ENCODE results near the gene NUP98. TPM values are rescaled to one million over a fixed set of nuclear protein-coding genes. Genes with fewer than 3 reads are reported as not detected.

The NUP98 gene
- total RNA-seq, 2 donors from 2014 or later: 135 to 216 TPM

GRCh38 chr11:3745161-3745560 lies 52.2 kb downstream of the NUP98 start:
- Histone ChIP-seq H3K27me3 (replicated peaks; ENCODE audit: insufficient read depth) (no peaks in the 10 kb centered on the region), H3K4me1 (ENCODE audit: control insufficient read depth in 1 of 2, low read depth in 2 of 2) (no peaks in the 10 kb centered on the region), H3K4me3 (no peak overlapping the region), H3K27ac (no peak overlapping the region), H3K9me3 (no peaks in the 10 kb centered on the region), H3K36me3 (peaks cover 29% of the 10 kb centered on the region)
- TF ChIP-seq CTCF (IDR thresholded peaks at IDR 0.05): no peak
- ATAC-seq (ENCODE audit: insufficient number of reproducible peaks, low FRiP score, low read depth) (no peak), DNase-seq (ENCODE audit: low spot score) (no peak)

DNA sequence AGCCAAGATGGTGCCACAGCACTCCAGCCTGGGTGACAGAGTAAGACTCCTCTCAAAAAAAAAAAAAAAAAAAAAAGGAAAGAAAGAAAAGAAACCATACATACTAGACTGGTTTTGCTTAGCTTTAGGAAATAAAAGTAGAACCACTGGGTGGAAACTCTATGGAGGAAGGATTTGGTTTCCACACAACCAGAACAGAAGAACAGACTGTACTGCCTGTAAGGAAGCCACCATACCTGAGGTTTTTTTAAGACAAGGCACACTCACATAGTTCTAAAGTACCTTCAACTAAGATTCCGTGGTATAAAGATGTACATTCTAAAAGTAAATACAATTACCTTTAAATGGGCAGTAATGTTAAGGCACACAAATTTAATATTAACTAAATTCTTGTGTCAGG lies 58.6 kb downstream of the NUP98 start:
- Histone ChIP-seq H3K4me1 (ENCODE audit: control insufficient read depth in 1 of 2, low read depth in 2 of 2) (no peaks in the 10 kb centered on the region), H3K27ac (no peak overlapping the region), H3K27me3 (replicated peaks; ENCODE audit: insufficient read depth) (no peaks in the 10 kb centered on the region), H3K9me3 (no peaks in the 10 kb centered on the region), H3K36me3 (peaks cover 36% of the 10 kb centered on the region), H3K4me3 (no peak overlapping the region)
- no peak for DNase-seq (ENCODE audit: low spot score)
- no peak for ATAC-seq (ENCODE audit: insufficient number of reproducible peaks, low FRiP score, low read depth)
- TF ChIP-seq CTCF (IDR thresholded peaks at IDR 0.05): no peak

DNA sequence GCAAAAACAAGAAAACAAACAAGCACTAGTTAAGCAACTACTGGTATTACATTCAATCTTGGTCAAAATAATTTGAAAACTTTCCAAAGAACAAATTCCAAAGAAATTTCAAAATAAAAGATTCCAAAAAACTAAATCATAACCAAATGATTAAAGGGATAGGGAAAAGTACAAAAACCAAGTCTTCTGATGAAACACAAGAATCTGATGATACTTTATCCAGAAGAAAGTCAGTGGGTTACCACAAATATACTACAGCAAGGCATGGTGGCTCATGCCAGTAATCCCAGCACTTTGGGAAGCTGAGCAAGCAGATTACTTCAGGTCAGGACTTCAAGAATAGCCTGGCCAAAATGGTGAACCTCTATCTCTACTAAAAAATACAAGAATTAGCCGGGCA lies 59.1 kb downstream of the NUP98 start:
- no peak for ATAC-seq (ENCODE audit: insufficient number of reproducible peaks, low FRiP score, low read depth)
- H3K4me3 ChIP-seq: no peak overlapping the region
- no peak overlapping the region for H3K27ac ChIP-seq
- no peaks in the 10 kb centered on the region for H3K4me1 ChIP-seq (ENCODE audit: control insufficient read depth in 1 of 2, low read depth in 2 of 2)
- no peak for TF ChIP-seq CTCF (IDR thresholded peaks at IDR 0.05)
- H3K9me3 ChIP-seq: no peaks in the 10 kb centered on the region
- H3K36me3 ChIP-seq: peaks cover 38% of the 10 kb centered on the region
- no peaks in the 10 kb centered on the region for H3K27me3 ChIP-seq (replicated peaks; ENCODE audit: insufficient read depth)
- no peak for DNase-seq (ENCODE audit: low spot score)

- Histone ChIP-seq H3K9me3 (no peaks in the 10 kb centered on the region), H3K4me1 (ENCODE audit: control insufficient read depth in 1 of 2, low read depth in 2 of 2) (no peaks in the 10 kb centered on the region), H3K27me3 (replicated peaks; ENCODE audit: insufficient read depth) (no peaks in the 10 kb centered on the region), H3K27ac (no peak overlapping the region), H3K36me3 (peaks cover 42% of the 10 kb centered on the region), H3K4me3 (no peak overlapping the region)
- ATAC-seq (ENCODE audit: insufficient number of reproducible peaks, low FRiP score, low read depth): no peak
- TF ChIP-seq CTCF (IDR thresholded peaks at IDR 0.05): no peak
- DNase-seq (ENCODE audit: low spot score): no peak
Measured at GRCh38 chr11:3737386-3737933, 59.9 kb downstream of the NUP98 start.

GRCh38 chr11:3736816-3737215 lies 60.5 kb downstream of the NUP98 start:
- H3K36me3 ChIP-seq: peaks cover 46% of the 10 kb centered on the region
- H3K27ac ChIP-seq: no peak overlapping the region
- DNase-seq (ENCODE audit: low spot score) (no peak), ATAC-seq (ENCODE audit: insufficient number of reproducible peaks, low FRiP score, low read depth) (no peak)
- H3K4me3 ChIP-seq: no peak overlapping the region
- H3K4me1 ChIP-seq (ENCODE audit: control insufficient read depth in 1 of 2, low read depth in 2 of 2): no peaks in the 10 kb centered on the region
- no peaks in the 10 kb centered on the region for H3K9me3 ChIP-seq
- H3K27me3 ChIP-seq (replicated peaks; ENCODE audit: insufficient read depth): no peaks in the 10 kb centered on the region
- TF ChIP-seq CTCF (IDR thresholded peaks at IDR 0.05): no peak
